HCT116 (cell line): ENCODE measurements around the gene EDDM13. TPM values are rescaled to one million over a fixed set of nuclear protein-coding genes. Genes with fewer than 3 reads are reported as not detected.

Experiments used
- ATAC-seq: fragments of 200-7000 bp; cut with Tn5 transposase; 2 replicates; pipeline ENCODE4 v1.9.1; 2020; ENCODE audit warnings: mild to moderate bottlenecking, moderate library complexity
- BruUV-seq: library from RNA; stranded (reverse); fragments of 400-500 nt; replicated peaks from 2 replicates; lab custom pipeline; 2021; lab: Mats Ljungman, UMichigan
- CTCF ChIA-PET: fragments of 300-600 bp; sonication (Branson Sonifier 250); formaldehyde crosslinking; loops from one replicate; lab custom pipeline; 2021; ENCODE audit warnings: antibody characterized with exemption; lab: Charles Lee
- POLR2A ChIA-PET: fragments of 300-600, 350-600 bp; sonication (Branson Sonifier 250); formaldehyde crosslinking; loops from one replicate; lab custom pipeline; 2021; ENCODE audit warnings: antibody characterized with exemption; lab: Charles Lee
- RAD21 ChIA-PET, 2 experiments: fragments of 300-600 bp; sonication (Branson Sonifier 250); formaldehyde crosslinking; loops; one replicate each; lab custom pipeline; 2023; ENCODE audit warnings: low total read pairs in 2 of 2; ENCODE audit not compliant: uncharacterized antibody in 2 of 2, unreplicated experiment in 2 of 2, low non-redundant PET in 1 of 2; lab: Charles Lee
- DNase-seq: peaks from one replicate; pipeline ENCODE4 v3.0.0-alpha.2; 2010; ENCODE audit warnings: low read depth, low spot score
- H2AFZ ChIP-seq: fragments of 200-600 bp; shearing (Covaris generic), sonication (generic); 2 replicates; pipeline ENCODE4 v1.6.1; 2017; ENCODE audit warnings: low read depth, mixed run types, mixed read lengths, antibody characterized with exemption, low read length; ENCODE audit not compliant: poor library complexity, severe bottlenecking
- H3K27ac ChIP-seq: 2 replicates; pipeline ENCODE4 v1.5.1; 2012; ENCODE audit warnings: low read depth, low read length
- H3K27me3 ChIP-seq: fragments of 200-600 bp; sonication (generic); 2 replicates; pipeline ENCODE4 v1.6.1; 2016; ENCODE audit warnings: mixed run types, low read length, mixed read lengths; ENCODE audit not compliant: insufficient read depth
- H3K36me3 ChIP-seq, 2 experiments: fragments of 200-500 bp in 1 of 2; fragments of 200-600 bp in 1 of 2; sonication (Bioruptor generic) in 1 of 2; sonication (generic) in 1 of 2; 2 replicates each; pipeline versions ENCODE4 v1.5.1 to v1.6.1; 2014 to 2016; ENCODE audit warnings: low read length in 2 of 2, inconsistent platforms in 1 of 2, mixed read lengths in 1 of 2, mixed run types in 1 of 2; ENCODE audit not compliant: insufficient read depth in 2 of 2, control insufficient read depth in 1 of 2
- H3K4me1 ChIP-seq, 2 experiments: fragments of 200-600 bp in 1 of 2; sonication (generic) in 1 of 2; 2 replicates each; pipeline versions ENCODE4 v1.5.1 to v1.6.1; 2012 to 2017; ENCODE audit warnings: low read length in 2 of 2, inconsistent platforms in 1 of 2, mild to moderate bottlenecking in 1 of 2, mixed read lengths in 1 of 2, mixed run types in 1 of 2, moderate library complexity in 1 of 2; ENCODE audit not compliant: insufficient read depth in 2 of 2, control insufficient read depth in 1 of 2
- H3K4me2 ChIP-seq: fragments of 200-600 bp; sonication (generic); 2 replicates; pipeline ENCODE4 v1.6.1; 2017; ENCODE audit warnings: mixed run types, low read length, mixed read lengths
- H3K4me3 ChIP-seq, 2 experiments: fragments of 200-600 bp in 1 of 2; sonication (generic) in 1 of 2; replicated peaks in 1 of 2; 2 replicates each; pipeline ENCODE4 v1.5.1; 2011 to 2016; ENCODE audit warnings: low read length in 2 of 2, control low read depth in 1 of 2, low read depth in 1 of 2, mild to moderate bottlenecking in 1 of 2, mixed read lengths in 1 of 2, mixed run types in 1 of 2
- H3K79me2 ChIP-seq: fragments of 200-600 bp; sonication (generic); 2 replicates; pipeline ENCODE4 v1.6.1; 2017; ENCODE audit warnings: mild to moderate bottlenecking, mixed run types, low read length, moderate library complexity, mixed read lengths; ENCODE audit not compliant: insufficient read depth
- H3K9ac ChIP-seq: fragments of 200-600 bp; sonication (generic); 2 replicates; pipeline ENCODE4 v1.6.1; 2016; ENCODE audit warnings: low read length, mixed read lengths
- H3K9me2 ChIP-seq: fragments of 200-600 bp; sonication (generic), shearing (Covaris generic); 2 replicates; pipeline ENCODE4 v1.6.1; 2017; ENCODE audit warnings: mixed run types, mild to moderate bottlenecking, moderate library complexity; ENCODE audit not compliant: insufficient read depth
- H3K9me3 ChIP-seq, 2 experiments: fragments of 200-500 bp in 1 of 2; fragments of 200-600 bp in 1 of 2; sonication (Bioruptor generic) in 1 of 2; sonication (generic) in 1 of 2; 2 replicates each; pipeline ENCODE4 v1.6.1; 2014 to 2017; ENCODE audit warnings: low read length in 2 of 2, mixed read lengths in 2 of 2, inconsistent platforms in 1 of 2, low read depth in 1 of 2, mild to moderate bottlenecking in 1 of 2, mixed run types in 1 of 2, moderate library complexity in 1 of 2; ENCODE audit not compliant: control insufficient read depth in 1 of 2, insufficient read depth in 1 of 2
- H4K20me1 ChIP-seq: fragments of 200-600 bp; sonication (generic), shearing (Covaris generic); 2 replicates; pipeline ENCODE4 v1.6.1; 2017; ENCODE audit warnings: mixed run types, mild to moderate bottlenecking, moderate library complexity; ENCODE audit not compliant: insufficient read depth
- ATF3 ChIP-seq: IDR thresholded peaks from 2 replicates; pipeline ENCODE4 v1.6.1; 2012
- CTCF ChIP-seq, 3 experiments: fragments of 200-600 bp in 1 of 3; sonication (generic) in 1 of 3; IDR thresholded peaks in 2 of 3; conservative IDR thresholded peaks in 1 of 3; 2 replicates each; pipeline ENCODE4 v1.5.1; 2012 to 2017; ENCODE audit warnings: low read depth in 2 of 3, low read length in 2 of 3, antibody characterized with exemption in 1 of 3, borderline replicate concordance in 1 of 3, control low read depth in 1 of 3, mild to moderate bottlenecking in 1 of 3, mixed read lengths in 1 of 3, mixed run types in 1 of 3, moderate library complexity in 1 of 3; ENCODE audit not compliant: insufficient read depth in 1 of 3
- EGR1 ChIP-seq: IDR thresholded peaks from 2 replicates; pipeline ENCODE4 v1.6.1; 2012; ENCODE audit warnings: low read depth
- ELF1 ChIP-seq: IDR thresholded peaks from 2 replicates; pipeline ENCODE4 v1.6.1; 2012; ENCODE audit warnings: low read depth, borderline replicate concordance
- POLR2A ChIP-seq: IDR thresholded peaks from 2 replicates; pipeline ENCODE4 v1.7.0; 2011; ENCODE audit warnings: borderline replicate concordance; ENCODE audit not compliant: insufficient read depth, insufficient read length; ENCODE audit errors: extremely low read depth
- REST ChIP-seq: IDR thresholded peaks from 2 replicates; pipeline ENCODE4 v1.6.1; 2012; ENCODE audit warnings: low read depth
- SIN3A ChIP-seq: IDR thresholded peaks from 2 replicates; pipeline ENCODE4 v1.6.1; 2012; ENCODE audit warnings: low read depth
- SP1 ChIP-seq: IDR thresholded peaks from 2 replicates; pipeline ENCODE4 v1.6.1; 2012; ENCODE audit warnings: low read depth
- SRF ChIP-seq: IDR thresholded peaks from 2 replicates; pipeline ENCODE4 v1.6.1; 2012; ENCODE audit warnings: low read depth
- TCF7L2 ChIP-seq: IDR thresholded peaks from 2 replicates; pipeline ENCODE4 v1.7.0; 2011; ENCODE audit warnings: borderline replicate concordance, inconsistent platforms; ENCODE audit not compliant: insufficient read depth, insufficient read length; ENCODE audit errors: extremely low read depth
- YY1 ChIP-seq: IDR thresholded peaks from 2 replicates; pipeline ENCODE4 v1.6.1; 2011; ENCODE audit warnings: low read length, low read depth, moderate library complexity, mild to moderate bottlenecking; ENCODE audit not compliant: insufficient replicate concordance; ENCODE audit errors: extremely low read depth
- ZBTB33 ChIP-seq: IDR thresholded peaks from 2 replicates; pipeline ENCODE4 v1.6.1; 2011; ENCODE audit warnings: mild to moderate bottlenecking, low read length, moderate library complexity; ENCODE audit not compliant: insufficient replicate concordance; ENCODE audit errors: extremely low read depth
- ZFX ChIP-seq: fragments of 450-650 bp; IDR thresholded peaks from 2 replicates; pipeline ENCODE4 v1.6.1; 2017
- intact Hi-C: fragments of 100-400 bp; cut with micrococcal nuclease; formaldehyde crosslinking; loops from 2 replicates; pipeline ENCODE4 v1.10.0; 2022
- total RNA-seq: library from RNA; stranded (reverse); gene quantifications from one replicate; pipeline ENCODE4 v1.2.1, GENCODE V29; 2021; ENCODE audit not compliant: unreplicated experiment

EDDM13 gene
- total RNA-seq, 1 experiment from 2014 or later = not detected

GRCh38 chr19:56263319-56263718, 9.2 kb upstream of the EDDM13 start:
- no peak for ATAC-seq
- H3K4me1 ChIP-seq = no peaks in the 10 kb centered on the region
- no peak overlapping the region for H3K9ac ChIP-seq
- H3K4me3 ChIP-seq = no peak overlapping the region
- BruUV-seq = no TSS peak
- DNase-seq = no peak
- ChIA-PET CTCF (interaction anchor here (1.0 kb wide), 1 partner anchor 10 kb away, joined by 8 read pairs; no protein-coding TSS in a partner anchor), RAD21 (no interaction called here), POLR2A (no interaction called here)
- TF ChIP-seq EGR1 (no peak), TCF7L2 (no peak), REST (no peak), POLR2A (no peak), ZBTB33 (no peak), SP1 (no peak), YY1 (no peak), ZFX (no peak), SIN3A (no peak), ELF1 (no peak), SRF (no peak), CTCF (IDR thresholded peaks at IDR 0.05 in 2 of 3, conservative IDR thresholded peaks at IDR 0.05 in 1 of 3; ENCODE audit: borderline replicate concordance in 1 of 3, insufficient read depth in 1 of 3, low read depth in 2 of 3, low read length in 2 of 3) (no peak), ATF3 (no peak)
- no peaks in the 10 kb centered on the region for H3K9me3 ChIP-seq
- no peaks in the 10 kb centered on the region for H3K27me3 ChIP-seq
- H2AFZ ChIP-seq = no peak overlapping the region
- no peaks in the 10 kb centered on the region for H3K36me3 ChIP-seq
- H3K27ac ChIP-seq = no peak overlapping the region
- no peaks in the 10 kb centered on the region for H4K20me1 ChIP-seq
- intact Hi-C loops = no loop called here
- no peak overlapping the region for H3K4me2 ChIP-seq
- no peaks in the 10 kb centered on the region for H3K79me2 ChIP-seq
- H3K9me2 ChIP-seq = no peaks in the 10 kb centered on the region
